NCI-H748 treated with DMSO at 0.1 percent for 48 hours (cell line): Measurements from ENCODE around the gene ATG10.
A peak's percentile ranks its signal among the peaks of the same experiment; 100 is the strongest.
"Not testable (repeated sequence)": the region's sequence is repeated elsewhere in the genome, so short reads cannot be mapped to it uniquely, and the experiment has no call there.

Experiments used
- DNase-seq: peaks from one replicate; lab custom pipeline; 2025; lab: John Stamatoyannopoulos, UW

Gene ATG10

GRCh38 chr5:82222597-82223574 lies 251.1 kb downstream of the ATG10 start:
- DNase-seq, result no peak

- DNase-seq, result peak; percentile 56
These were observed 253.8 kb downstream of the ATG10 start for GRCh38 chr5:82225525-82226172.

GRCh38 chr5:82234885-82235284 lies 263.1 kb downstream of the ATG10 start:
- DNase-seq, result peak; percentile 13

GRCh38 chr5:82244151-82244550 lies 272.3 kb downstream of the ATG10 start:
- no peak for DNase-seq

DNA sequence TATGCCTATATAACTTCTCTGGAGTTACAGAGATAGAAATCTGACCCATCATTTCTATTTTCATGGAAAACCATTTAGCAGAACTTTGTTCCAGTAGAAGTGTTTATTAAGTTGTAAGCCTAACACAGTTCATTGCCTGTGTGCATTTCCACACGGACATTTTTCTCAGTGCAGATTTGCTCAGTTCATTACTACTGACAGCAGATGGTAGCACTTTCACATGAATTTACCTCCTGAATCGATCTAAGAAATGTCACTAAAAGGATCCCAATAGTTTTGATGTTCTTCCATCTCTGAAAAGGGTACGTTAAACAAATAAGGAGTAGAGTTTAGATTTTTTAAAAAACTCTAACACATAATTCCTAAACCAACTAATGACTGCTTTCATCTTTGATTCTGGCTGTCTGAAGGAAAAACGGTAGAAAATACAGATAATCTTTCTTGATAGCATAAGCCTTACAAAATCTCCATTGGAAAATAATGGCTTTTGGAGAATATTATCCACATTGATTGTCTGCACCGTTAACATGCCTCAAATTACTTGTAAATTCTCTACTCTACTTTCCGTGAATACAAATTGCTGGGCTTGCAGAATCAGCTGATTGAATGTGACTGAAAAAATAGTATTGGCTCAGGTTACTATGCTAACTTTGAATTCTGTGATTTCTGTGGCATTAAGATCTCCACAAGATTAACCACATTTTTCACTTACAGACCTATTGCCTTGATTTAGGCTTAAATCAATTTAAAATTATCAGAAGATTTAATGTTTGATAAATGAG lies 273.2 kb downstream of the ATG10 start:
- DNase-seq, result no peak

DNA sequence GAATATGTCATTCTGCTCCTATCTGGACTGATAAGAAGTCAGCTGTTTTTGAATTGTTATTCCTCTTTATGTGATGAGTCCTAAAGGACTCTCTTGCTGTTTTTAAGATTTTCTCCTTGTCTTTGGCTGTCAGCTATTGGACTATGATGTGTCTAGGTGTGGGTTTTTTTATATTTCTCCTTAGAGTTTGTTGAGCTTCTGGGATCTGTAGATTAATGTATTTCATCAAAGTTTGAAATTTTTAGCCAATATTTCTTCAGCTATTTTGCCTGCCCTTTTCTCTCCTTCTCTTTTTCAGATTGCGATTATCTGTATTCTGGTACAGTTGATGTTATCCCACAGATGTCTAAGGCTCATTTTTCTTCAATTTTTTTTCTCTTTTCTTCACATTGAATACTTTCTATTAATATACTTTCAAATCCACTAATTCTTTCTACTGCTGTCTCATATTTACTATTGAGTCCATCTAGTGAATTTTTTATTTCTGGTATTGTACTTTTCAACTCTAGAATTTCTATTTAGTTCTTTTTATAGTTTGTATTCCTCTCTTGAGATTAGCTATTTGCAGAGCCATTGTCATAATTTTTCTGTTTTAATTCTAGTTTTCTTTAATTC lies 275.2 kb downstream of the ATG10 start:
- DNase-seq, result no peak

DNA sequence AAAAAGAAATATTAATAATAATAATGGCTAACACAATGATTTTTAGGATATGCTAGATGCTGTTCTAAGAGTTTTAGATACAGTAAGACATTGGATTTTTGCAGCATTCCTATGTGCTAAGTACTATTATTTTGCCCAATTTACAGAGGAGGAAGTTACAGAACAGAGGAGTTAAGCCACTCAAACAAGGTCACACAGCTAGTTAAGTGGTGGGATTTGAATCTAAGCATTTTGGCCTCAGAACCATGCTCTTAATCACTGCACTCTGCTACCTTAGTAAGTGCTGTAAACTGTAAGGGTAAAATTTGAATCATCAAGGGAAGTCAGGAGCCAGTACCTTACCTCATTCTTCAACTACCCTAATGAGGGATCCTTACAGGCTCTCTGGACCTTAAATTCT lies 280.9 kb downstream of the ATG10 start:
- DNase-seq, result no peak

DNA sequence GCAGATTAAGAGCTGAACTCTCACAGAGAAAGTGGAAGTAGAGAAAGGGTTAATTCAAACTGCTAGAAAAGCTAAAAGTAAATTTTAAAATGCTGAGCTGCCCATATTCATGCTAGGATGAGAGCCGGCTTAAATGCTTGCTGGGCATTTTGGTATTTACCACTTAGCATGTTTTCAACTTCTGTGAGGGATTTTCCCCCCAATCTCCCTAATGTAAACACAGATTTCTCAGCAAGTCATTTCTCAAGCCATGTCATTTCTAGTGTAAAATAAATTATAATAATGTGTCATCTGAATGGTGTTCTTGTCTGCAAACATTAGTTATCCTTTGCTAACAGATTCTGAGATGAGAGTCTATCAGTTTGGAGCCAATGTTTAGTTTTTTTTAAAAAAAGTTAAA lies 284.0 kb downstream of the ATG10 start:
- DNase-seq, result no peak

- DNase-seq, result no peak
These were observed 285.4 kb downstream of the ATG10 start for GRCh38 chr5:82257247-82257646.

DNA sequence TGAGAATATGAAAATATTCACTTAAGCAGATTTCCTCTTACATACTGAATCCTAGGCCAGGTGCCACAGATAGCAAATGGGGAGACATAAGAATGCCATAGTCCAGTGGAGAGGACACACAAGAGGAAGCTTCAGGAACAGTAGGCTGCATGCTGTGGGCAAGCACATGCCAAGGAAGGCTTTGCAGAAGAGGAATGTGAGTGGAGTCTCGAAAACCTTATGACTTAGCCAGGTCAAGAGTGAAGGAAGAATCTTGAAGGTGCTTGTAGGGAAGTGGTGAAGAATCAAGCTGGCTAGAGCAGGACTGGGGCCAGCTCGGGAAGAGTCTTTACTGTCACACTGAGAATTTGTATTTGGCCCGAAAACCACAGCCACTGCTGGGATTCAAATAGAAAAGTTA lies 285.9 kb downstream of the ATG10 start:
- no peak for DNase-seq

GRCh38 chr5:82259172-82259800 lies 287.5 kb downstream of the ATG10 start:
- DNase-seq, result peak; percentile 18

DNA sequence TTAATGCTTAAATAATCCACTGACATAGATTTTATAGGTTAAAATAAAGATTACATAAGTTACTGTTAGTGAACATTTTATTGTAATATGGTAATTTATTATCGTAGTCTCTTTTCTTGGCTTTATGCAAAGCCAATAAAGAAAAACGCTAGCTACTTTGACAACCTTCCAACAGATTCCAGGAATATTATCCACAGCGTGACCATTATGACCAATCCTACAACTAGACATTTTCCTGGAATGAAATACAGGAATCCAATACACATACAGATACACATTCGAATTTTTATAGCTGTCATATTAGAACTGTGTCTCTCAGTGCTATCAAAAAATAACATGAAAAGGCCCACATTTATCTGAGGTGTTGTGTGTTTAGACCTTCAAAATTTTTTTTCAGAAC lies 293.2 kb downstream of the ATG10 start:
- no peak for DNase-seq

- not testable (repeated sequence) for DNase-seq
These were observed 295.6 kb downstream of the ATG10 start for GRCh38 chr5:82267297-82267933.

DNA sequence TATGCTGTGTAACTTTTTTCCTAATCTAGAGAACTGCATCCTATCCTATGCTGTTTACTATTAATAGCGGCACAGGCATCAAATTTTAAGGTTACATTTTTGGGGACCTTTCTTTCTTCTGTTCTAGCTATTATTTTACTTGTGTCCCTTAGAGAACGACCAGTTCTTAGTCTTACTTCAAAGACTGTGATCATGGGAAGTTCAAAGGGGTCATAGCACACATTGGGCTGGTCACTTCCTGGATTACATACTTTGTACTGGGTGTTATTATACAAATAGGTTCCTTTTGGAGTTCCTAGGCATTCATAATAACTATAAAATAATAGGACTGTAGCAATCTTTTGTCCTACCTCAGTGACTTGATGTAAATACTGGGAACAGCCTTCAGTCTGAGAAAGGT lies 297.5 kb downstream of the ATG10 start:
- not testable (repeated sequence) for DNase-seq

- not testable (repeated sequence) for DNase-seq
These were observed 300.9 kb downstream of the ATG10 start for GRCh38 chr5:82272571-82273356.

- not testable (repeated sequence) for DNase-seq
These were observed 301.6 kb downstream of the ATG10 start for GRCh38 chr5:82273426-82273825.

- no peak for DNase-seq
These were observed 302.8 kb downstream of the ATG10 start for GRCh38 chr5:82274343-82275211.

GRCh38 chr5:82275216-82275664 lies 303.4 kb downstream of the ATG10 start:
- no peak for DNase-seq
